HCT116 (cell line): Measurements from ENCODE around the gene TLK2. TPM values are rescaled to one million over a fixed set of nuclear protein-coding genes. Genes with fewer than 3 reads are reported as not detected.

Experiments used
- ATAC-seq: fragments of 200-7000 bp; cut with Tn5 transposase; 2 replicates; pipeline ENCODE4 v1.9.1; 2020; ENCODE audit warnings: mild to moderate bottlenecking, moderate library complexity
- BruUV-seq: library from RNA; stranded (reverse); fragments of 400-500 nt; replicated peaks from 2 replicates; lab custom pipeline; 2021; lab: Mats Ljungman, UMichigan
- CTCF ChIA-PET: fragments of 300-600 bp; sonication (Branson Sonifier 250); formaldehyde crosslinking; loops from one replicate; lab custom pipeline; 2021; ENCODE audit warnings: antibody characterized with exemption; lab: Charles Lee
- POLR2A ChIA-PET: fragments of 300-600, 350-600 bp; sonication (Branson Sonifier 250); formaldehyde crosslinking; loops from one replicate; lab custom pipeline; 2021; ENCODE audit warnings: antibody characterized with exemption; lab: Charles Lee
- RAD21 ChIA-PET, 2 experiments: fragments of 300-600 bp; sonication (Branson Sonifier 250); formaldehyde crosslinking; loops; one replicate each; lab custom pipeline; 2023; ENCODE audit warnings: low total read pairs in 2 of 2; ENCODE audit not compliant: uncharacterized antibody in 2 of 2, unreplicated experiment in 2 of 2, low non-redundant PET in 1 of 2; lab: Charles Lee
- DNase-seq: peaks from one replicate; pipeline ENCODE4 v3.0.0-alpha.2; 2010; ENCODE audit warnings: low read depth, low spot score
- H2AFZ ChIP-seq: fragments of 200-600 bp; shearing (Covaris generic), sonication (generic); 2 replicates; pipeline ENCODE4 v1.6.1; 2017; ENCODE audit warnings: low read depth, mixed run types, mixed read lengths, antibody characterized with exemption, low read length; ENCODE audit not compliant: poor library complexity, severe bottlenecking
- H3K27ac ChIP-seq: 2 replicates; pipeline ENCODE4 v1.5.1; 2012; ENCODE audit warnings: low read depth, low read length
- H3K27me3 ChIP-seq: fragments of 200-600 bp; sonication (generic); 2 replicates; pipeline ENCODE4 v1.6.1; 2016; ENCODE audit warnings: mixed run types, low read length, mixed read lengths; ENCODE audit not compliant: insufficient read depth
- H3K36me3 ChIP-seq, 2 experiments: fragments of 200-500 bp in 1 of 2; fragments of 200-600 bp in 1 of 2; sonication (Bioruptor generic) in 1 of 2; sonication (generic) in 1 of 2; 2 replicates each; pipeline versions ENCODE4 v1.5.1 to v1.6.1; 2014 to 2016; ENCODE audit warnings: low read length in 2 of 2, inconsistent platforms in 1 of 2, mixed read lengths in 1 of 2, mixed run types in 1 of 2; ENCODE audit not compliant: insufficient read depth in 2 of 2, control insufficient read depth in 1 of 2
- H3K4me1 ChIP-seq, 2 experiments: fragments of 200-600 bp in 1 of 2; sonication (generic) in 1 of 2; 2 replicates each; pipeline versions ENCODE4 v1.5.1 to v1.6.1; 2012 to 2017; ENCODE audit warnings: low read length in 2 of 2, inconsistent platforms in 1 of 2, mild to moderate bottlenecking in 1 of 2, mixed read lengths in 1 of 2, mixed run types in 1 of 2, moderate library complexity in 1 of 2; ENCODE audit not compliant: insufficient read depth in 2 of 2, control insufficient read depth in 1 of 2
- H3K4me2 ChIP-seq: fragments of 200-600 bp; sonication (generic); 2 replicates; pipeline ENCODE4 v1.6.1; 2017; ENCODE audit warnings: mixed run types, low read length, mixed read lengths
- H3K4me3 ChIP-seq, 2 experiments: fragments of 200-600 bp in 1 of 2; sonication (generic) in 1 of 2; replicated peaks in 1 of 2; 2 replicates each; pipeline ENCODE4 v1.5.1; 2011 to 2016; ENCODE audit warnings: low read length in 2 of 2, control low read depth in 1 of 2, low read depth in 1 of 2, mild to moderate bottlenecking in 1 of 2, mixed read lengths in 1 of 2, mixed run types in 1 of 2
- H3K79me2 ChIP-seq: fragments of 200-600 bp; sonication (generic); 2 replicates; pipeline ENCODE4 v1.6.1; 2017; ENCODE audit warnings: mild to moderate bottlenecking, mixed run types, low read length, moderate library complexity, mixed read lengths; ENCODE audit not compliant: insufficient read depth
- H3K9ac ChIP-seq: fragments of 200-600 bp; sonication (generic); 2 replicates; pipeline ENCODE4 v1.6.1; 2016; ENCODE audit warnings: low read length, mixed read lengths
- H3K9me2 ChIP-seq: fragments of 200-600 bp; sonication (generic), shearing (Covaris generic); 2 replicates; pipeline ENCODE4 v1.6.1; 2017; ENCODE audit warnings: mixed run types, mild to moderate bottlenecking, moderate library complexity; ENCODE audit not compliant: insufficient read depth
- H3K9me3 ChIP-seq, 2 experiments: fragments of 200-500 bp in 1 of 2; fragments of 200-600 bp in 1 of 2; sonication (Bioruptor generic) in 1 of 2; sonication (generic) in 1 of 2; 2 replicates each; pipeline ENCODE4 v1.6.1; 2014 to 2017; ENCODE audit warnings: low read length in 2 of 2, mixed read lengths in 2 of 2, inconsistent platforms in 1 of 2, low read depth in 1 of 2, mild to moderate bottlenecking in 1 of 2, mixed run types in 1 of 2, moderate library complexity in 1 of 2; ENCODE audit not compliant: control insufficient read depth in 1 of 2, insufficient read depth in 1 of 2
- H4K20me1 ChIP-seq: fragments of 200-600 bp; sonication (generic), shearing (Covaris generic); 2 replicates; pipeline ENCODE4 v1.6.1; 2017; ENCODE audit warnings: mixed run types, mild to moderate bottlenecking, moderate library complexity; ENCODE audit not compliant: insufficient read depth
- CEBPB ChIP-seq: IDR thresholded peaks from 2 replicates; pipeline ENCODE4 v1.6.1; 2012; ENCODE audit warnings: low read depth
- CTCF ChIP-seq, 3 experiments: fragments of 200-600 bp in 1 of 3; sonication (generic) in 1 of 3; IDR thresholded peaks in 2 of 3; conservative IDR thresholded peaks in 1 of 3; 2 replicates each; pipeline ENCODE4 v1.5.1; 2012 to 2017; ENCODE audit warnings: low read depth in 2 of 3, low read length in 2 of 3, antibody characterized with exemption in 1 of 3, borderline replicate concordance in 1 of 3, control low read depth in 1 of 3, mild to moderate bottlenecking in 1 of 3, mixed read lengths in 1 of 3, mixed run types in 1 of 3, moderate library complexity in 1 of 3; ENCODE audit not compliant: insufficient read depth in 1 of 3
- ELF1 ChIP-seq: IDR thresholded peaks from 2 replicates; pipeline ENCODE4 v1.6.1; 2012; ENCODE audit warnings: low read depth, borderline replicate concordance
- EZH2 ChIP-seq: fragments of 200-600 bp; sonication (generic); IDR thresholded peaks from 2 replicates; pipeline ENCODE4 v1.6.1; 2017; ENCODE audit warnings: antibody characterized with exemption, mixed run types
- FOSL1 ChIP-seq: IDR thresholded peaks from 2 replicates; pipeline ENCODE4 v1.6.1; 2012; ENCODE audit warnings: low read depth
- JUND ChIP-seq: IDR thresholded peaks from 2 replicates; pipeline ENCODE4 v1.6.1; 2012
- MAX ChIP-seq: IDR thresholded peaks from 2 replicates; pipeline ENCODE4 v1.6.1; 2012
- POLR2A ChIP-seq: IDR thresholded peaks from 2 replicates; pipeline ENCODE4 v1.7.0; 2011; ENCODE audit warnings: borderline replicate concordance; ENCODE audit not compliant: insufficient read depth, insufficient read length; ENCODE audit errors: extremely low read depth
- POLR2AphosphoS5 ChIP-seq: IDR thresholded peaks from 2 replicates; pipeline ENCODE4 v1.6.1; 2011; ENCODE audit warnings: mild to moderate bottlenecking, low read depth, low read length, moderate library complexity
- RAD21 ChIP-seq: IDR thresholded peaks from 2 replicates; pipeline ENCODE4 v1.6.1; 2012; ENCODE audit warnings: low read depth, mild to moderate bottlenecking
- REST ChIP-seq: IDR thresholded peaks from 2 replicates; pipeline ENCODE4 v1.6.1; 2012; ENCODE audit warnings: low read depth
- SIN3A ChIP-seq: IDR thresholded peaks from 2 replicates; pipeline ENCODE4 v1.6.1; 2012; ENCODE audit warnings: low read depth
- SP1 ChIP-seq: IDR thresholded peaks from 2 replicates; pipeline ENCODE4 v1.6.1; 2012; ENCODE audit warnings: low read depth
- SRF ChIP-seq: IDR thresholded peaks from 2 replicates; pipeline ENCODE4 v1.6.1; 2012; ENCODE audit warnings: low read depth
- TCF7L2 ChIP-seq: IDR thresholded peaks from 2 replicates; pipeline ENCODE4 v1.7.0; 2011; ENCODE audit warnings: borderline replicate concordance, inconsistent platforms; ENCODE audit not compliant: insufficient read depth, insufficient read length; ENCODE audit errors: extremely low read depth
- YY1 ChIP-seq: IDR thresholded peaks from 2 replicates; pipeline ENCODE4 v1.6.1; 2011; ENCODE audit warnings: low read length, low read depth, moderate library complexity, mild to moderate bottlenecking; ENCODE audit not compliant: insufficient replicate concordance; ENCODE audit errors: extremely low read depth
- ZBTB33 ChIP-seq: IDR thresholded peaks from 2 replicates; pipeline ENCODE4 v1.6.1; 2011; ENCODE audit warnings: mild to moderate bottlenecking, low read length, moderate library complexity; ENCODE audit not compliant: insufficient replicate concordance; ENCODE audit errors: extremely low read depth
- ZFX ChIP-seq: fragments of 450-650 bp; IDR thresholded peaks from 2 replicates; pipeline ENCODE4 v1.6.1; 2017
- intact Hi-C: fragments of 100-400 bp; cut with micrococcal nuclease; formaldehyde crosslinking; loops from 2 replicates; pipeline ENCODE4 v1.10.0; 2022
- total RNA-seq: library from RNA; stranded (reverse); gene quantifications from one replicate; pipeline ENCODE4 v1.2.1, GENCODE V29; 2021; ENCODE audit not compliant: unreplicated experiment

Gene TLK2
- total RNA-seq, 1 experiment from 2014 or later, result 56.6 TPM

GRCh38 chr17:62641153-62641552 is 162.5 kb downstream of the TLK2 start:
- Histone ChIP-seq H3K27me3 (no peaks in the 10 kb centered on the region), H3K4me1 (no peaks in the 10 kb centered on the region), H3K27ac (no peak overlapping the region), H3K4me2 (no peak overlapping the region), H3K36me3 (no peaks in the 10 kb centered on the region), H3K9ac (no peak overlapping the region), H4K20me1 (no peaks in the 10 kb centered on the region), H3K4me3 (no peak overlapping the region), H2AFZ (no peak overlapping the region), H3K9me3 (no peaks in the 10 kb centered on the region), H3K79me2 (no peaks in the 10 kb centered on the region), H3K9me2 (no peaks in the 10 kb centered on the region)
- ChIA-PET RAD21 (no interaction called here), CTCF (interaction anchor here (0.7 kb wide), 1 partner anchor 15 kb away, joined by 3 read pairs; no protein-coding TSS in a partner anchor), POLR2A (no interaction called here)
- DNase-seq (no peak), ATAC-seq (no peak)
- intact Hi-C loops, result no loop called here
- TF ChIP-seq EZH2 (no peak), CEBPB (no peak), ZFX (no peak), MAX (no peak), REST (no peak), SIN3A (no peak), ZBTB33 (no peak), POLR2A (no peak), POLR2AphosphoS5 (no peak), JUND (no peak), YY1 (no peak), SP1 (no peak), RAD21 (no peak), TCF7L2 (no peak), ELF1 (no peak), FOSL1 (no peak), CTCF (IDR thresholded peaks at IDR 0.05 in 2 of 3, conservative IDR thresholded peaks at IDR 0.05 in 1 of 3; ENCODE audit: borderline replicate concordance in 1 of 3, insufficient read depth in 1 of 3, low read depth in 2 of 3, low read length in 2 of 3) (no peak), SRF (no peak)
- BruUV-seq, result no TSS peak
